H9 (cell line): ENCODE data around the gene DUSP7. TPM values are rescaled to one million over a fixed set of nuclear protein-coding genes. Genes with fewer than 3 reads are reported as not detected.
A peak's percentile ranks its signal among the peaks of the same experiment; 100 is the strongest.

Experiments used
- DNase-seq: peaks from one replicate; pipeline ENCODE4 v3.0.0-alpha.2; 2017
- H2AFZ ChIP-seq: one replicate; pipeline ENCODE4 v1.6.1; 2013; ENCODE audit warnings: mild to moderate bottlenecking, low read length, control low read depth, moderate library complexity
- H2AK5ac ChIP-seq: 2 replicates; pipeline ENCODE4 v1.6.1; 2013; ENCODE audit warnings: low read length, control low read depth, mixed read lengths; ENCODE audit not compliant: insufficient read length
- H2BK120ac ChIP-seq: one replicate; pipeline ENCODE4 v1.6.1; 2013; ENCODE audit warnings: low read depth, mild to moderate bottlenecking, low read length, control low read depth, inconsistent platforms; ENCODE audit not compliant: poor library complexity, severe bottlenecking
- H2BK12ac ChIP-seq: 2 replicates; pipeline ENCODE4 v1.6.1; 2013; ENCODE audit warnings: low read length, control low read depth, mixed read lengths, low read depth; ENCODE audit not compliant: insufficient read length
- H2BK15ac ChIP-seq: 2 replicates; pipeline ENCODE4 v1.6.1; 2013; ENCODE audit warnings: low read depth, low read length, control low read depth
- H2BK20ac ChIP-seq: one replicate; pipeline ENCODE4 v1.6.1; 2013; ENCODE audit warnings: low read depth, mild to moderate bottlenecking, low read length, control low read depth, inconsistent platforms; ENCODE audit not compliant: poor library complexity, severe bottlenecking
- H2BK5ac ChIP-seq: 2 replicates; pipeline ENCODE4 v1.6.1; 2013; ENCODE audit warnings: low read length, control low read depth, mixed read lengths; ENCODE audit not compliant: insufficient read length
- H3K14ac ChIP-seq: 2 replicates; pipeline ENCODE4 v1.6.1; 2013; ENCODE audit warnings: low read length, control low read depth; ENCODE audit not compliant: insufficient read depth
- H3K18ac ChIP-seq: 2 replicates; pipeline ENCODE4 v1.6.1; 2013; ENCODE audit warnings: low read depth, mild to moderate bottlenecking, mixed read lengths, low read length, control low read depth; ENCODE audit not compliant: insufficient read length
- H3K23ac ChIP-seq: 2 replicates; pipeline ENCODE4 v1.6.1; 2013; ENCODE audit warnings: low read length, control low read depth, mixed read lengths, low read depth; ENCODE audit not compliant: insufficient read length
- H3K23me2 ChIP-seq: 2 replicates; pipeline ENCODE4 v1.6.1; 2013; ENCODE audit warnings: low read depth, mild to moderate bottlenecking, mixed read lengths, low read length, control low read depth; ENCODE audit not compliant: insufficient read length, poor library complexity, severe bottlenecking
- H3K27ac ChIP-seq: 2 replicates; pipeline ENCODE4 v1.5.1; 2013; ENCODE audit warnings: low read length, control low read depth, mixed read lengths, low read depth; ENCODE audit not compliant: insufficient read length
- H3K27me3 ChIP-seq: 2 replicates; pipeline ENCODE4 v1.6.1; 2013; ENCODE audit warnings: low read length, control low read depth, inconsistent platforms; ENCODE audit not compliant: insufficient read depth
- H3K4ac ChIP-seq: 2 replicates; pipeline ENCODE4 v1.6.1; 2013; ENCODE audit warnings: low read depth, mild to moderate bottlenecking, control low read depth, inconsistent platforms, low read length, moderate library complexity
- H3K4me1 ChIP-seq: 2 replicates; pipeline ENCODE4 v1.6.1; 2013; ENCODE audit warnings: low read length, control low read depth, inconsistent platforms; ENCODE audit not compliant: insufficient read depth
- H3K4me2 ChIP-seq: 2 replicates; pipeline ENCODE4 v1.6.1; 2013; ENCODE audit warnings: low read length, control low read depth, mixed read lengths; ENCODE audit not compliant: insufficient read length, insufficient read depth
- H3K56ac ChIP-seq: 2 replicates; pipeline ENCODE4 v1.6.1; 2013; ENCODE audit warnings: low read depth, mild to moderate bottlenecking, mixed read lengths, low read length, control low read depth; ENCODE audit not compliant: insufficient read length
- H3K79me1 ChIP-seq: 2 replicates; pipeline ENCODE4 v1.6.1; 2013; ENCODE audit warnings: low read depth, mild to moderate bottlenecking, moderate library complexity, low read length, control low read depth, inconsistent platforms; ENCODE audit not compliant: insufficient read depth, poor library complexity, severe bottlenecking
- H3K79me2 ChIP-seq: 2 replicates; pipeline ENCODE4 v1.6.1; 2013; ENCODE audit warnings: low read length, control low read depth, inconsistent platforms; ENCODE audit not compliant: insufficient read depth
- H3K9ac ChIP-seq: 2 replicates; pipeline ENCODE4 v1.6.1; 2013; ENCODE audit warnings: low read length, control low read depth, mixed read lengths; ENCODE audit not compliant: insufficient read length; ENCODE audit errors: extremely low read depth
- H3K9me3 ChIP-seq: one replicate; pipeline ENCODE4 v1.6.1; 2013; ENCODE audit warnings: low read depth, low read length, inconsistent platforms; ENCODE audit not compliant: control insufficient read depth
- H3T11ph ChIP-seq: one replicate; pipeline ENCODE4 v1.6.1; 2013; ENCODE audit warnings: mild to moderate bottlenecking, low read length, control low read depth, inconsistent platforms
- H4K20me1 ChIP-seq: one replicate; pipeline ENCODE4 v1.6.1; 2013; ENCODE audit not compliant: control insufficient read depth, insufficient read length, insufficient read depth
- H4K5ac ChIP-seq: 2 replicates; pipeline ENCODE4 v1.6.1; 2013; ENCODE audit warnings: low read depth, mild to moderate bottlenecking, mixed read lengths, low read length, control low read depth; ENCODE audit not compliant: insufficient read length
- H4K8ac ChIP-seq: replicated peaks from 2 replicates; pipeline ENCODE4 v1.6.1; 2013; ENCODE audit warnings: low read length, control low read depth, mixed read lengths, low read depth; ENCODE audit not compliant: insufficient read length
- H4K91ac ChIP-seq: 2 replicates; pipeline ENCODE4 v1.6.1; 2013; ENCODE audit warnings: low read depth, mild to moderate bottlenecking, moderate library complexity, mixed read lengths, low read length, control low read depth; ENCODE audit not compliant: insufficient read length
- H3K27ac Mint-ChIP-seq, 3 experiments: 2 replicates in 2 of 3; 3 replicates in 1 of 3; pipeline ENCODE4 v1.8.0; 2020 to 2021; ENCODE audit warnings: mixed read lengths in 3 of 3, mild to moderate bottlenecking in 1 of 3, moderate library complexity in 1 of 3
- H3K27me3 Mint-ChIP-seq: 2 replicates; pipeline ENCODE4 v1.8.0; 2021; ENCODE audit warnings: low read depth, mild to moderate bottlenecking, moderate library complexity, mixed read lengths
- H3K36me3 Mint-ChIP-seq, 3 experiments: 2 replicates in 2 of 3; 3 replicates in 1 of 3; pipeline ENCODE4 v1.8.0; 2020 to 2021; ENCODE audit warnings: low read depth in 3 of 3, mixed read lengths in 3 of 3; ENCODE audit not compliant: insufficient read depth in 1 of 3
- H3K4me1 Mint-ChIP-seq, 2 experiments: 2 replicates each; pipeline ENCODE4 v1.8.0; 2020; ENCODE audit warnings: mixed read lengths in 2 of 2
- H3K4me3 Mint-ChIP-seq, 2 experiments: 2 replicates in 1 of 2; 3 replicates in 1 of 2; pipeline ENCODE4 v1.8.0; 2020 to 2021; ENCODE audit warnings: mild to moderate bottlenecking in 2 of 2, mixed read lengths in 2 of 2, moderate library complexity in 1 of 2
- H3K9me3 Mint-ChIP-seq, 2 experiments: 2 replicates in 1 of 2; 3 replicates in 1 of 2; pipeline ENCODE4 v1.8.0; 2020; ENCODE audit warnings: mild to moderate bottlenecking in 2 of 2, mixed read lengths in 2 of 2, moderate library complexity in 1 of 2
- WGBS: extraction: QIAGEN DNeasy Blood & Tissue Kit; methylation state at CpG from one replicate; pipeline ENCODE4 v1.1.7; 2013; ENCODE audit warnings: missing lambda C conversion rate, low lambda C conversion rate, mixed read lengths; ENCODE audit not compliant: insufficient read length; ENCODE audit errors: extremely low coverage; 5-methylcytosine and 5-hydroxymethylcytosine counted together
- total RNA-seq: library from RNA; stranded (reverse); gene quantifications from 2 replicates; pipeline ENCODE4 v1.2.1, GENCODE V29; 2021
- TF ChIP-seq, protein P1 (sequence below): fragments of 200-600 bp; sonication (generic); conservative IDR thresholded peaks from 3 replicates; pipeline ENCODE4 v1.8.0; 2021; ENCODE audit warnings: antibody characterized with exemption, mild to moderate bottlenecking

Gene DUSP7
- total RNA-seq, 1 experiment from 2014 or later: 24.0 TPM

DNA sequence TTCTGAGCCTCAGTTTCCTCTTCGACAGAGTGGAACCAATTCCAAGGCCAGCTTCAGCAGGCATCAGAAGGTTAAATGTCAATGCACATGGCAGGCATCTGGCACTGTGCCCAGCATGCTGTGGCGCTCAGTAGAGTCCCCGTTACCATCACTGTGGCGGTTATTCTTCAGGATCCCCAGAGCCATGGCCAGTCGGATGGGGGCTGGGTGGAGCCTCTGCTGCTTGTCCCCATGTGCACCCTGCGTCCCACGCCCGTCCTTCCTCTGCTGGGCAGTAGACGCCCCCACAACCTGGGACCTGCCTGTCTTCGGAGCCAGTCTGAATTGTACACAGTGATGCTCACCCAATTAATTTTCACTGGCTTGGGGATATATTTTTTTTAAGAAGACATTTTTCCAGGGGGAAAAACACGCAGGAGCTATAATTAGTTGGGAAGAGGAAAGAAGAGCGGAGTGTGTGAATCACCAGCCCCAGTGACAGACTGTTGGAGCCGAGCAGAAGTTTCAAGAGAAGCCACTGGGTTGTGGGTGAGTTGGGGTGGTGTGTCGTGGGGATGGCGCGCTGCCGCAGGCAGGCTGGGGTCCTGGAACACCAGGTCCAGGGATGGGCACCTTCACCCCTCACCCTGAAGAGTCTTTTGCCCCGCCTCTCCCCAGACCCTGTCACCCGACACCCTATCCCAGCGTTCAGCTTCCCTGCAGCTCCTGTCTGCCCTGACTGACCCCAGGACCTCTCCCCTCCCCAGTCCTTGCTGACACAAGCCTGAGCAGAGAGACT is 33.9 kb downstream of the DUSP7 start:
- no peak overlapping the region for H2BK12ac ChIP-seq
- no peak overlapping the region for H2AFZ ChIP-seq
- Mint-ChIP-seq H3K27me3 (peaks cover under 1% of the 10 kb centered on the region), H3K4me1 (peaks cover 14 to 24% of the 10 kb centered on the region in 2 experiments), H3K9me3 (no peaks in the 10 kb centered on the region), H3K4me3 (no peak overlapping the region), H3K36me3 (no peaks in the 10 kb centered on the region), H3K27ac (no peak overlapping the region)
- H4K91ac ChIP-seq: no peak overlapping the region
- no CpG with 5 or more reads among the region's 20 CpGs for WGBS
- no peak overlapping the region for H3K9ac ChIP-seq
- H3K23me2 ChIP-seq: no peaks in the 10 kb centered on the region
- no peak overlapping the region for H2AK5ac ChIP-seq
- no peaks in the 10 kb centered on the region for H3K79me2 ChIP-seq
- peak; percentile 53 for DNase-seq
- no peaks in the 10 kb centered on the region for H3K79me1 ChIP-seq
- peaks cover 5% of the 10 kb centered on the region for H4K20me1 ChIP-seq
- H3K4me1 ChIP-seq: peaks cover 4% of the 10 kb centered on the region; the same call in 1 of the 2 replicates
- no peak overlapping the region for H4K5ac ChIP-seq
- H2BK15ac ChIP-seq: no peak overlapping the region
- no peak overlapping the region for H3T11ph ChIP-seq
- no peak overlapping the region for H2BK5ac ChIP-seq
- H2BK120ac ChIP-seq: no peak overlapping the region
- H3K27ac ChIP-seq: no peak overlapping the region
- H3K27me3 ChIP-seq: no peaks in the 10 kb centered on the region
- H4K8ac ChIP-seq: no peak overlapping the region
- H3K56ac ChIP-seq: no peak overlapping the region
- H3K18ac ChIP-seq: no peak overlapping the region
- no peak overlapping the region for H2BK20ac ChIP-seq
- TF ChIP-seq, protein P1, sequence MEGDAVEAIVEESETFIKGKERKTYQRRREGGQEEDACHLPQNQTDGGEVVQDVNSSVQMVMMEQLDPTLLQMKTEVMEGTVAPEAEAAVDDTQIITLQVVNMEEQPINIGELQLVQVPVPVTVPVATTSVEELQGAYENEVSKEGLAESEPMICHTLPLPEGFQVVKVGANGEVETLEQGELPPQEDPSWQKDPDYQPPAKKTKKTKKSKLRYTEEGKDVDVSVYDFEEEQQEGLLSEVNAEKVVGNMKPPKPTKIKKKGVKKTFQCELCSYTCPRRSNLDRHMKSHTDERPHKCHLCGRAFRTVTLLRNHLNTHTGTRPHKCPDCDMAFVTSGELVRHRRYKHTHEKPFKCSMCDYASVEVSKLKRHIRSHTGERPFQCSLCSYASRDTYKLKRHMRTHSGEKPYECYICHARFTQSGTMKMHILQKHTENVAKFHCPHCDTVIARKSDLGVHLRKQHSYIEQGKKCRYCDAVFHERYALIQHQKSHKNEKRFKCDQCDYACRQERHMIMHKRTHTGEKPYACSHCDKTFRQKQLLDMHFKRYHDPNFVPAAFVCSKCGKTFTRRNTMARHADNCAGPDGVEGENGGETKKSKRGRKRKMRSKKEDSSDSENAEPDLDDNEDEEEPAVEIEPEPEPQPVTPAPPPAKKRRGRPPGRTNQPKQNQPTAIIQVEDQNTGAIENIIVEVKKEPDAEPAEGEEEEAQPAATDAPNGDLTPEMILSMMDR: no peak
- H3K14ac ChIP-seq: no peak overlapping the region
- H3K23ac ChIP-seq: no peak overlapping the region
- no peak overlapping the region for H3K4me2 ChIP-seq
- no peak overlapping the region for H3K4ac ChIP-seq
- no peaks in the 10 kb centered on the region for H3K9me3 ChIP-seq
